ENCODE data around the gene OR2V2.

Gene OR2V2

DNA sequence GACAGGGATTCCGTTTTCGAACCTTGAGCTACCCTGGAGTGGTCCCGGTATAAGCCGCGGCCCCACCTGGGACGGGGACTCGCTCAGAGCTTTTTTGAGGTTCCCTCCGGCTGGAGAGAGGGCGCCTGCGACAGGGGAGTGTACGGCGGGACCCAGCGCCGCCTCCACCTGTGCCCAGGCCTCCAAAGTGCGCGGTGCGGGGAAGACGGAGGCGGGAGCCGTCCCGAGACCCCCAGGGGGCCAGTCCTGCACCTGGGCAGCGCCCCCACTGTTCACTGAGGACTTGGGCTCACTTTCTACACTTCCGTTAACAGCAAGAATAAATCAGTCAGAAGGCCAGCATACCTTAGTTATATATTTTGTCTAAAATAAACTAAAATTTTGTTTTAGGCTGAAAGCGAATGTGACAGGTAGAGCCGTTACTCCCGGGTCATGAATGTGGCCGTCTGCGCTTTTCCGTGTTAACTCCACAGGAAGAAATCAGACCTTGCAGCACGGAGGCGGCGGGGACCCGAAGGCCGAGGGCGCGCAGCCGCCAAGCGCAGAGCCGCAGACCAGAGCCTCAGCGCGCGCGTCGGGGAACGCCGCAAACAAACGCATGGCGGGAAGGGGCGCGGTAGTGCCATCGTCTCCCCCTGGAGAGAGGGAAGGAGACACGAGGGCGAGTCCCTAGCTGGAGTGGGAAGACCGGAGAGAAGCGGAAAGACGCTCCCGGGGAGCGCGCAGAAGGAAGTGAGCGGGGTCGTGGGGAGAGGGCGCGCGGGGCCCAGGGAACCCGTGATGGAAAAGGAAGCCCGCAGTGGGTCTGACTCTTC is 43.5 kb downstream of the OR2V2 start:
- peak; percentile 63 for DNase-seq (ENCODE audit: low spot score)

DNA sequence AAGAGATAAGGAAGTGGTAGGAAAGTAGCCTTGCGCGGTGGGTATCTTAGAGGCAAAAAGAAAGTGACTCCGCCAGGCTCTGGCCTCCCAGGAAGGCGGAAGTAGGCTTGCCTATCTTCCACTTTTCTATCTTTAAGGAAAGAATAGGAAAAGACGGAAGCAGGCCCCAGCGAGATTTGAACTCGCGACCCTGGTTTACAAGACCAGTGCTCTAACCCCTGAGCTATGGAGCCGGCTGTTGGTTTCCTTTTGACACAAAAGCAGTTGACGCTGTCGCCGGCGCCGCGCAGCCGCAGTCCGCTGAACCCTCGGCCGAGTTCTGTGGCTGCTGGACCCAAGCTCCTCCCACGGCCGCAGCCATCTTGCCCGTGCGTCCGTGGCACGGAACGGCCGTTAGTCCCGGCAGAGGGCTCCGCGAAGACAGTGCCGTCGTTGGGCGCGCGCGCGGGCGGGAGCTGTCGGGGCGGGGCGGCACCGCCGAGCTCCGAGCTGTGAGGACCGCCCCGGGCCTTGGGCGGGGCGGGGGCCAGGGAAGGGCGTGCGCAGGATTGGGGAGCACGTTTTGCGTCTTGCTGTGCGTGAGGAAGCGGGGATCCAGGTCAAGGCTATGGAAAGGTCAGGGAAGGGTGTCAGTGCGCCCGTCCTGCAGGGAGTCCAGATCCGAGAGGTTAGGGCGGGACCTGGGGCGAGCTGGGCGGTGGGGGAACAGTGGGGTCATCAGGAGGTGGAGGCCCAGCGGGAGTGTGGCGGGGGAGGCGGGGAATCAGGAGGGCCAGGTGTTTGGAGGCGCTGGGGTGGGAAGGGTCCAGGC is 44.3 kb downstream of the OR2V2 start:
- peak; percentile 92 for DNase-seq (ENCODE audit: low spot score)

DNA sequence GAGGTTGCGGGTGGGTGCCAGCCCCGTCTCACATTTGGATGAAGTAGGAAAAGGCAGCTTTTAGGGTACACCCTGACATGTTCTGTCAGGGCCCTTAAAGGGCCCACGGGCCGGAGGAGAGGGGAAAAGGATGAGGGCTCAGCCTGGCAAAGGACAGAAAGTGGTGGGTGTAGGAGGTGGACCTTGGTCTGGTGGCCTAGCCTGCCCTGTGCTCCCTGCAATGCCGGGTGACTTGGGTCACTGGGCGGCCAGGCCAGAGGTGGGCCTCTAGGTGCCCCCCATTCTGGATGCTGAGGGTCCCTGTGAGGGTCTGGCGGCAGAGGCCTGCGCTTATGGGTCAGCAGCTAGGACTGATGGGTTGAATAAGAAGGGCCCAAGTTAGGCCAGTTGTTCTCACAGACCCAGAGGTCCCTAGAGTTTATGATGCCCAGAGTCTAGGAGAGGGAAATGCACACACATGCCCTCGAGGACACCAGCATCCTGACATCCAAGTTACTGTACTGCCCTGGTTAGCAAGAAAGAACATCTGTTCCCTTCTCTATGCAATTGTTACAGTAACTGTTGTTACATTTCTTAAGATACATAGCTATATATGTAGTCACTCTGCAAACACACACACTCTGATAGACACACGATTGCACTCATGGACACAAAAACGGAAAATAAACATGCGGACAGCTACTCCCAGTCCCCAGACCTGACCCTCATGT is 45.1 kb downstream of the OR2V2 start:
- DNase-seq (ENCODE audit: low spot score): peak; percentile 41

DNA sequence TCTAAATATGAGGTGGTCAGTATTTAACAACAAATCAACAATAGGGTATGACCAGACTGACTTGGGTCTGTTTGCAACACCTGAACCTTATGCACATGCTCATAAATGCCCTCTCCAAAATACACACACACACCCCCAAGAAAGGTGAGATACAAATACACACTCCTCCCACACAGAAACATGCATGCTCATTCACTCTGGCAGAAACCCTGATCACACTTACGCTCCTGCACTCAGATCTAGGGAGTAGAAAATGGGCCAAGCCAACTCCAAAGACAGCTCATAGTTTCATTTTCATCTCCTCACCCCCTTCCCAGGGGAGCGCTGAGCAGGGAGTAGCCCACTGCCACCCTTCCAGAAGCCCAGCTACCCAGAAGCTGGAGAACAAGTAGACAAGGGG is 46.3 kb downstream of the OR2V2 start:
- no peak for DNase-seq (ENCODE audit: low spot score)

DNA sequence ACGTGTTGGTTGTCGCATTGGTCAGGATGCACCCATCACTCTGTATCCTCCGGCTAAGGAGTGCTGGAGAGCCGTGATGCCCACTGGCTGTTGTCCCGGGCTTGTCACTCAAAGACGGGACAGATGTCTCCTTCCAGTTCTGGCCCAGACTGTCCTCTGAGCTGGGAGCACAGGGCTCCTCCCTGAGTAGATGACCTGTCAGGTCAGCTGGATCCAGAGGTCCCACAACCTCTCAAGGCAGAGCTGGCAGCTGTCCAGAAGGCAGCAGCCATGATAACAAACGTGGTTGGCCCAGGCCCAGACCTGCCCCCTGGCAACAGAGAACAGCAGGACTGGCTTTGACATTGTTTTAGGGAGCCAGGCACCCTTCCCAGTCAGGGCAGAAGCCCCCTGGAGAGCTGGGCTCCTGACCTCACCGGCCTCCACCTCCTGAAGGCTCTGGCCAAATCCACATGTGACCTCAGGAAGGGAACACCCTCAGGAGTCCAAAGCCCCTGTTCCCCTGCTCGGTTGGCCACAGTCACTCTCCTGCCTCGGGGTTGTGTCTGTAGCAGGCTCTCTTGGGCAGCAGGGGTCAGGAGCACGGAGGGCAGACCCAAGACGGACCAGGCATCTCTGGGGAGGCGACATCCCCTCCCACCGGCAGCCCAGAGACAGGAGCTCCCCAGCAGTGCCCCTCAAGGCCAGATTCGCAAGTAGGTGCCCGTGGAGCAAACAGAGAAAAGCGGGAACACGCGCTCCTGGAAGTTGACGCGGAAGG is 47.3 kb downstream of the OR2V2 start:
- no peak for DNase-seq (ENCODE audit: low spot score)

DNA sequence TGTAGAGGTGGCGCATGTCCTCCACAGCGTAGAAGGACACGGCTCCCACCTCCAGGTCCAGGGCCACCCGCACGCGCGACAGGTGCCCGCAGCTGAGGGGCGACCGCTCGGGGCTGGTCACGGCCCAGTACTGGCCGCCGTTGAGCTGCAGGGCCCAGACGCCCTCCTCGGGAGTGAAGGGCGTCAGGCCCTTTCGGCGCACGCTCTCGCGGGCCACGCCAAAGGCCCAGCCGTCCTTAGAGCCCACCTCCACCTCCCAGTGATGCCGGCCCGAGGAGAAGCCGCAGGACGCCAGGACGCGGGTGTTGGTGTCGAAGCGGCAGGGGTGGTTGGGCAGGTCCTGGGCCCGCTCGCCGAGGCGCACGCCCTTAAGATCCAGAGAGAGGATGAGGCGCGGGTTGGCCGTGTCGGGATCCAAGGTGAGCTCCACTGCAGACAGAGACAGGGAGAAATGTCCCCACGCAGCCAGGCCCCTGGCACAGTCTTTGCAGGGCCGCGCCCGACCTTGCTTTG is 47.9 kb downstream of the OR2V2 start:
- no peak for DNase-seq (ENCODE audit: low spot score)

DNA sequence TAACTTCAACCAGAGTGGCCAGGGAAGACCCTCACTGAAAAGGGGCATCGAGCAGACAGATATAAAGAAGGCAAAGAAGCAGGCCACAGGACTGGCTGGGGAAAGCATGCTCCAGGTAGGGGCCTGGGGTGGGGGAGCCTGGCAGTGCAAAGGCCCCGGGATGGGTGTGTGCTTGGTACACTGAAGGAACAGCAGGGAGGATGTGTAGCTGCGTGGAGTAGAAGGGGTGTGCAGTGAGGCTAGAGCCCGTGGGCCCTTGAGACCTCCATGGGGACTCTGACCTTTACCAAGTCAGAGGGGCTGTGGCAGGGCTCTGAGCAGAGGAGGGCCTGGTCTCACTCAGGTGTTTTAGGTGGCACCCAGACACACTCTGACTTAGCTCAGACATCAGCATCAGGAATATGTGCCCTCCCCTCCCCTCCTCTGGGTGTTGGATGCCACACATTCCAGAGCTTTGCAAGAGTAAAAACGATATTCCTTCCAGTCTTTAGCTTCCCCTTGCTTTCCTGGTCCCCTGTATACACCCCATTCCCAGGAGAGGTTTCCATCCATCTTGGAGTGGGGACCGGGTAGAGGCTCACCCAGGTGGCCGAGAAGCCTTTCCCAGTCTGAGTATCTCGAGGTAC is 50.1 kb downstream of the OR2V2 start:
- DNase-seq (ENCODE audit: low spot score): no peak

DNA sequence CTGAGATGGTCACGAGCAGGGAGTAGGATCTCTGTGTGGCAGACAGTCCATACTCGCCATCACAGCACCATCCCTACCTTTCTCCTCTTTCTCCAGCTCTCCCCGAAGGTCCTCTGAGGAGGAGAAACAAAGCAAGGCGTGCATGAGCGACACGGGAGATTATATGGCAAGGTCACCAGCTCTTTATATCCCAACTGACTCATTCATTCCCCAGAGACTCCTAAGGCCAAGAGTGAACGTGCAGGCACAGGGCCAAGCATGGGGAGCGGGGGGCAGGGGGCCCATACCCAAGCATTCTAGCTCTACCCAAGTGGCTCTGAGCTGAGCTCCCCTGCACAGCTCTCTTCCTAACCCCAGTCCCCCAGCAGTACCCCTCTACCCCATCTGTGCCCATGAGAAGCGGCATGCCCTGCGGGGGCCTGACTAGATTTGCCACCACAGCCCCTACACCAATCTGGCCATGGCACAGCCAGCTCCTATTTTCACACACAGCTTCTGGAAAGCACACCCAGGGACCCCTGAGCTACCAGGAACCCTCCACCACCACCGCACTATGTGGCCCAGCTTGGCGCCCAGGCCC is 50.8 kb downstream of the OR2V2 start:
- DNase-seq (ENCODE audit: low spot score): no peak

DNA sequence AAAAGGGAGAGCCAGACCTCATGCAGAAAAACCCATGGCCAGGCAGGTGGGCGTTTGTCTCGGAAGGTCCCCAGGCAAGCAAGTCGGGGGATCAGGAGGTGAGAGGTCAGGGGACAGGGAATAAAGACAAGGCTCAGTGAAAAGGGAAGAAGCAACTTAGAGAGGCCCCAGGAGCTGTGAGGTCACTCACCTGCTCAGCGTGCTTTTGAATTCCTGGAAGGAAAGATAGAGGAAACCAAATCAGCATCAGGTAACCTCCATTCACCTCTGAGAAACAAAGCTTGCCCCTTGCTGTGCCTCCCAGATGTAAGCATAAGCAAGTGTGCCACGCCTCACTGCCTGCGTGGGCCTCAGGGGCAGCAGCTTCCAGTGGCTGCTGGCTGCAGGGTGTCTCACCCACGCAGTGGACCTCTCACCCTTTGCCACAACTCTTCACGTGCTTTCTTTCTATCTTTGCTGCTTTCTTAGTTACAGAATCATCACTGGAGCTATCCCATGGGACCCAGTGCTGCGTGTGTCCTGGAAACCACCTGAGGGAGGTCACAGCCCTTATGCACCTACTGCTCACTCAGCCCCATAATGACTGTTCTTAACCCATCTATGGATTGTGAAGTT is 51.6 kb downstream of the OR2V2 start:
- no peak for DNase-seq (ENCODE audit: low spot score)

DNA sequence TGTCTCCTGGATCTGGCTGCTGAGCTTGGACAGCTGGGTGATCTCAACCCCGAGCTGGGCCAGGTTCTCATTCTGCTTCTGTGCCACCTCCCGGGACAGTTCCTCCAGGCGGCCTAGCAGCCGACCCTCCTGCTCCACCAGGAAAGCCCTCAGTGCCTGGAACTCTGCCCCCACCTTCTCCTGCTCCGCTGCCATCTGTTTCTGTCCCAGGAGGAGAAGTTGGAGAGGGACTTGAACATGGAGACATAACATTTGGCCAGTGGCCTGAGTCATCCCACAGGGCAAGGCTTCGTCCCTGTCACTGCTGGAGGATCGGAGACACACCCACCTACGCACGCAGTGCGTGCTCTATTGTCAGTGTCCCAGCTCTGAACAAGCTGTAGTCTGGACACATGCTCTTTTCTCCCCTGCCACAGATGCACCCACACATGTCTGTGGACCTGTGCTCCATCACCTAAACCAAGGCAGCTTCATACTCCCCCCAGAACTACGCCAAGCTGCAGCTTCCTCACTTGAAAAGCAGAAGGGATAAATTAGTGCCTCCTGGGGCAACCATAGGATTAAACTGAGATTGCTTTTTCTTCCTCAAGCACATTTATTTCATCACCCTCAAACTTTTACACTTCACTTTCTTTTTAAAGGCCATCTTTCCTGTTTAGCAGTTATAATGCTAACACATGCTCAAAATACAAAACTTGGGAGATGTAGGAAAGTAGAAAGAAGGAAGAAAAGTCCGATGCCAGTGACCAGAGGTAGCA is 52.7 kb downstream of the OR2V2 start:
- no peak for DNase-seq (ENCODE audit: low spot score)

DNA sequence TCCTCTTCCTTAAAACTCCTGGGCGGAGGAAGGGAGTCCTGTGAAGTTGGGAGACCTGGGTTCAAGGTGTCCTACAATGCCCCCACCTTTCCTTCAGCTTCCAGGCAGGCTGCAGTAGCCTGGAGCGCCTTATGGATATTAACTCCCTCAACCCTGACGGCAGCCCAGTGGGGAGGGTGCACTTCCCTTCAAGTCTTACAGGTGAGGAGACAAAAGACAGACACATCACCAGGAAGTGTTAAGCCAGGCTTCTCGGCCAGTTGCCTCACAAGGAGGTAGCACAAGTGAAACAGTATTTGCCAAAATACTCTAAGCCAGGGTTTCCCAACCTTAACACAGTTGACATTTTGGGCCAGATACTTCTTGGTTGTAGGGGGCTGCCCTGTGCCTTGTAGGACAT is 53.4 kb downstream of the OR2V2 start:
- DNase-seq (ENCODE audit: low spot score): no peak

DNA sequence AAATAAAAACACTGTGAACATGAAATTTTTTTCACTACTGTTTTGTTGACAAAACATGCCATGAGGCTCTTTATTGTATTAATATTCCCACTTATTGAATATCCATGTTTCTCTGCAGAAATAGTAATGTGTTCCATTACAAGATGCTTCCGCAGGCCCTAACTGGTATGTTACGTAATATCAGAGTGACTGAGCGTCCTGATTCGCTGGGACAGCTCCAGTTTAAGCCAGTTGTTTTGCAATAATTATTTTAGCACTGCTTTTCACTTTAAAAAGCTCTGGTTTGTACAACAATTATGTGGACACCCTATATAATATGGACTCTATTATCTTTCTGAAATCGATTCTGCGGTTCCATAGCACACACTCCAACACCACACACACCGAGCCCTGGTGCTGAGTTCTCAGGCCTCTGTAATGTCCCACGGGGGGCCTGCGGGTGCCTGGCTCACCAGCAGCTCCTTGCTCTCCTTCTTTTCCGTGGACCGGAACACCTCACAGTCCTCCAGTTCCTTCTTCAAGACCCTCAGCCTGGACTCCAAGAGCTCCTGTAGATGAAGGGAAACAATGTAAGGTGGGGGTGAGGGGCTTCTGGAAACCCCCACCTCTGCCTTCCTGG is 55.8 kb downstream of the OR2V2 start:
- no peak for DNase-seq (ENCODE audit: low spot score)

DNA sequence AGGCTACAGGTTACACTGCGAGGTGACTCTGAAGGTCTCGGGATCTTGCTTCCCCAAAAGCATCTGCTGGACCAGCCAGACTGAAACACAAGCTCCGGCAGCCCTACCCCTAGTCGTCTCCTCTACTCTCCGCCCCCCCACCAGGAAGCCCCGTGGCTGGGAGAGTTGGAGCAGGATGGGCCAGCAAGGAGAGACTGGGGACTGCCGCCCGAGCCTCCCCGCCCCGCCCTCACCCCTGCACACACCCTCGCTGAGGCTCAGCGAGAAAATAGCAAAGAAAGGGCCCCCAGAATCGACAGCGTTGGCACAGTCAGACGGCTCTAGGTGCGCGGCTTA is 56.4 kb downstream of the OR2V2 start:
- peak; percentile 32 for DNase-seq (ENCODE audit: low spot score)

DNA sequence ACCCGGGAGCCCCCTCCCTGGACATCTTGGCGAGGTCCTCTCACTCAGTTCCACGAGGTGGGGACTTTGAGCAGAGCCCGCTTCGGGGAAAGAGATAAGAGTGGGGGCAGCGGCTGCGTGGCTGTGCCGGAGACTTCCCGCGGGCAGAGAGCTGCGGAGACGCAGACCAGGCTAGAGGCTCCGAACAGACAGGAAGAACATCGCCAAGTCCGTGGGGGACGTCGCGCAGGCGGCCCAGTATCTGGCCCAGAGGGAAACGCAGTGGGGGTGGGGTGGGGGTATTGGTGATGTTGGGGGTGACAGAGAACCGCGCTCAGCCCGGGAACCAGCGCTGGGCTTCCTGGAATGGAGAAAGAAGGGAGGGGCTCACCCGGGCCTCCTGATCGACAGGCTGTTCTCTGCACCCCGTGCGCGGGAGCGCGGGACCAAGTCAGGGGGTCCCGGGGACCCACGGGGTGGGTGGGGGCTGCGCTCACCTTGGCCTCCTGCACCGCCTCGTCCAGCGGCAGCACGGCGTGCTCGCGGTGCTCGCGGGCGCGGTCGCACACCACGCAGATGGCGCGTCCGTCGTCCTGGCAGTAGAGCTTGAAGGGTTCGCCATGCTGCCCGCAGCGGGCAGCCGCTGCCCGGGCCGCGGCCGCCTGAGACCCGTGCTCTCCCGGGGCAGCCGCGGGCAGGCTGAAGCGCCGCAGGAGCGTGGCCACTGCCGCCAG is 56.9 kb downstream of the OR2V2 start:
- no peak for DNase-seq (ENCODE audit: low spot score)

DNA sequence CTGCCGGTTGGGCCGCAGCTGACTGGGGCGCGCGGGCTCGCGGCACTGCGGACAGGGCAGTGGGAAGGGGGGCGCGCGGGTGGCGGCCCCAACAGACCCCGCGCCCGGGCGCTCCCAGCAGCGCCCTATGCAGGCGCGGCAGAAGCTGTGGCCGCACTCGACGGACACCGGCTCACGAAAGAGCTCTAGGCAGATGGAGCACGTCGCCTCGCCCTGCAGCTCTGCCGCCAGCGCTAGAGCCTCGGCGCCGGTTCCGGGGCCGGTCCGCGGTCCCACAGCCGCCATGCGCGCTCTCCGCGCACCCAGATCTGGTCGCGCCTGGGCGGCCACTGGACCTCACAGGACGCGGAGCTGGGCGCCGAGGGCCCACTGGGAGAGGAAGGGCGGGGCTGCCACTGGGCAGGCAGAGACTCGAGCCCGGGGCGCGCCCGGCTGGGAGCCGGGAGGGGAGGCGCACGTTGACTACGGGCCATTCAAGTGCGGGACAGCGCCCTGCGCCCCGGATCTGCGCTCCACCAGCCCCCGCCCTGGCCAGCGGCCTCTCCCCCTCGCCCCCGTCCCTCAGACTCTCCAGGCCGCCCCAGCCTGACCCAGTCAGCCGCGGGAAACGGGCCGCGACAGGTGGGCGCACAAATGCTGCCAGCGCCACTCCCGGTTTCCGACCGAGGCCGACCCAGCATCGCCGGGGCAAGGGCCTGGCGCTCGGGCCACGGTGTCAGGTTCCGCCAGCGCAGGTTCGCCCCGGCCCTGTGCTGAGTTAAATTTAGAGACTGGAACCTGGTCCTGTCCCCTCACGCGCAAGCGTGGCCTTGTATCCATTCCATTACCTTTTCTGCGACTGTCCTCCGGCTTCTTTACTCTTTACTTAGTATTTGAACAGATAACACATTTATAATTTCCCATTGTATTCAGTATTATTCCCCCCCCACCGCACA is 57.7 kb downstream of the OR2V2 start, which contains the start of gene TRIM7:
TSS of gene TRIM7 (minus strand) at position 371 of the 935 bp plus-strand sequence. CDS start at position 285, 86 bp downstream.
- DNase-seq (ENCODE audit: low spot score): peak; percentile 33

DNA sequence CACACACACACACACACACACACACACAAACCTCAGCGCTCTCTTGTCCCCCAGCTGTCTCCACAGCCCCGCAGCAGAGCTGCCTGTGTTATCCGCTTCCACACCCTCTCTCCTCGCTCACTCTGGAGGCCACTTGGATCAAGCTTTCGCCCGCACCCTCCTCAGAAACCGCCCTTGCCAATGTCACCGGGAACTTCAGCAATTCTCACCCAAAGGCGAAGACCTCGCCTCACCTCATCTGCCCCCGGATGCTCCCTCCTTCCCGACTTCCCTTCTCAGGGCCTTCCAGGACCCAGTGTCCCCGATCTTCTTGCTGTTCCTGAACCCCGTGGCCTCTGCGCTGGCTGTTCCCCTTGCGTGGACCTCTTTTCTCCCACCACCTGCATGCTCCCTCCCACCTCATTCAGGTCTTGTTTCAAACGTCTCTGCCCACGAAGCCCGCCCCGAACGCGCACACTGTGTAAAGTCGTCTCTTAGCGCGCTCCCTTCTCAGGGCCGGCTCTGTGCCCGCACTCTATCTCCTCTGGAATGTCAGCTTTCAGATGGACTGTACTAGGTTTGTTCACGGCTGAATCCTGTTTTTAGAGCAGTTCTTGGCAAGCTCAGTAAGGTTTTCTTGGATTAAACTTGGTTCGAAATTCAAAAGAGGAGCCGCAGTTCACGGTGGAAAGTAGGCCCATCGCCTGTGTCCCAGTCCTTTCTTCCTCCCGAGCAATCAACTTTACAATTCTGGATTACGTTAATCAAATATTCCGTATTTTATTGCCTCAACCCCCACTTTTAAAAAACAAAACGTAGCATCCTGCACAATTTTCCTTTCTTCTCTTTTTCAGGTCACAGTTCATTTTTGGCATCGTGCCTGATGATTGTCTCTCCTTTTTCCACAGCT is 58.6 kb downstream of the OR2V2 start:
- DNase-seq (ENCODE audit: low spot score): peak; percentile 49
